Measurements from ENCODE around the gene EFS. TPM values are rescaled to one million over a fixed set of nuclear protein-coding genes. Genes with fewer than 3 reads are reported as not detected.

The EFS gene
- total and polyA plus RNA-seq, 10 of the 15 experiments (the other 5 are each of a cell fraction or from before 2014, with no cell fraction given) = 0.08 TPM; not detected in 9

DNA sequence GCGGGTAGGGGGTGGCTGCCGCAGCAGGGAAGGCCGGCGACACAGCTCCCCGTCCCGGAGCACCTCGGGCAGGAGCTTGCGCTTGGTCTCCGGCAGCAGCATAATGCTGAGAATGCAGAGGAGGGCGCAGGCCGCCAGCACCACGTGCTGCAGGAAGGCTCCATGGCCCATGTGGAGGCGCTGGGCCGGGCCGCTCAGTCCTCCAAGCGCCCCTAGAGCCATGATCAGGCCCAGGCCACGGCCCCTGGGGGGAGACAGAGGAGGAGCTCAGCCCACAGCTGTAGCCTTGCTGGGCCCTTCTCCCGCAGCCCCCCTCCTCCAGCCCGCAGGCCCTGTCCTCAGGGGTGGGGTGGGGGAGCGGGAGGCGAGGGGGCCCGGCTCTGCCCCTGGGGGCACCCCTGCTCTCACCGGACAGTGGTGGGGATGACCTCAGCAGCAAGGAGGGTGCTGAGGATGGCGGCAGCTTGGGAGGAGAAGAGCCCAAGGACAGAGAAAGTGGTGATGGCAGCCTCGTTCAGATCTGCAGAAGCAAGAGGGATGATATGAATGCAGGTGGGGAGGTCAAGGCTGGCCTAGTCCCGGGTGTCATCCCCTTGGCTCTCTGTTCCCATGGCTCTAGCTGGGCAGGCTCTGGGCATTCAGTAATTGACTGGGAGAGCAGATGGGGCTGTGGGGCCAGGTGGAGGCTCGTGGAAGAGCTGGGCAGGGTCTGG is 18.1 kb downstream of the EFS start:
- BruUV-seq (replicated peaks) = no TSS peak
- ChIA-PET RAD21 (ENCODE audit: unreplicated experiment) (interaction anchor here (1.4 kb wide), 1 partner anchor 19 kb away, joined by 3 read pairs; no protein-coding TSS in a partner anchor), SMC1A (ENCODE audit: uncharacterized antibody, unreplicated experiment) (no interaction called here), POLR2A (no interaction called here), CTCF (no interaction called here)
- no peaks in the 10 kb centered on the region for H3K36me3 ChIP-seq (ENCODE audit: control insufficient read depth in 2 of 2, insufficient read depth in 2 of 2, low read length in 1 of 2)
- FAIRE-seq (no peak), DNase-seq (ENCODE audit: low read depth, low spot score) (no peak), ATAC-seq (no peak)
- WGBS (ENCODE audit: insufficient coverage, insufficient replicate concordance, low lambda C conversion rate, missing lambda C conversion rate) = 47% methylated on average over 26 of the region's 27 CpGs
- in situ Hi-C loops (cut with MboI) (no loop called here), intact Hi-C loops (cut with micrococcal nuclease; ENCODE audit: unreplicated experiment) (no loop called here)
- no peak overlapping the region for H3K4me2 ChIP-seq (ENCODE audit: control insufficient read depth, insufficient read depth)
- H3K9me3 ChIP-seq (replicated peaks; ENCODE audit: control insufficient read depth, insufficient read depth, low read length) = no peaks in the 10 kb centered on the region
- no peak overlapping the region for H3K4me3 ChIP-seq
- H3K9ac ChIP-seq (ENCODE audit: control insufficient read depth, insufficient read depth, low read length) = no peak overlapping the region
- H3K79me2 ChIP-seq (ENCODE audit: control insufficient read depth, insufficient read depth, low read length) = no peaks in the 10 kb centered on the region
- no peaks in the 10 kb centered on the region for H4K20me1 ChIP-seq (ENCODE audit: control insufficient read depth, insufficient read depth)
- H3K27me3 ChIP-seq (replicated peaks in 1 of 2; ENCODE audit: control insufficient read depth in 2 of 2, insufficient read depth in 2 of 2, low read length in 1 of 2) = peaks cover 1 to 4% of the 10 kb centered on the region in 2 experiments
- H3K4me1 ChIP-seq (ENCODE audit: control insufficient read depth, insufficient read depth, low read length) = no peaks in the 10 kb centered on the region
- no peak overlapping the region for H3K27ac ChIP-seq (ENCODE audit: control insufficient read depth, insufficient read depth)
- no peak overlapping the region for H2AFZ ChIP-seq (ENCODE audit: control insufficient read depth, low read depth, low read length)
- no peak for TF ChIP-seq CREB1 (IDR thresholded peaks at IDR 0.05; ENCODE audit: low read depth)
- no peak for TF ChIP-seq KDM1A (IDR thresholded peaks at IDR 0.05; ENCODE audit: borderline replicate concordance)
- TF ChIP-seq GATAD2B (conservative IDR thresholded peaks at IDR 0.05; ENCODE audit: low read depth) = no peak
- TF ChIP-seq, protein P1, sequence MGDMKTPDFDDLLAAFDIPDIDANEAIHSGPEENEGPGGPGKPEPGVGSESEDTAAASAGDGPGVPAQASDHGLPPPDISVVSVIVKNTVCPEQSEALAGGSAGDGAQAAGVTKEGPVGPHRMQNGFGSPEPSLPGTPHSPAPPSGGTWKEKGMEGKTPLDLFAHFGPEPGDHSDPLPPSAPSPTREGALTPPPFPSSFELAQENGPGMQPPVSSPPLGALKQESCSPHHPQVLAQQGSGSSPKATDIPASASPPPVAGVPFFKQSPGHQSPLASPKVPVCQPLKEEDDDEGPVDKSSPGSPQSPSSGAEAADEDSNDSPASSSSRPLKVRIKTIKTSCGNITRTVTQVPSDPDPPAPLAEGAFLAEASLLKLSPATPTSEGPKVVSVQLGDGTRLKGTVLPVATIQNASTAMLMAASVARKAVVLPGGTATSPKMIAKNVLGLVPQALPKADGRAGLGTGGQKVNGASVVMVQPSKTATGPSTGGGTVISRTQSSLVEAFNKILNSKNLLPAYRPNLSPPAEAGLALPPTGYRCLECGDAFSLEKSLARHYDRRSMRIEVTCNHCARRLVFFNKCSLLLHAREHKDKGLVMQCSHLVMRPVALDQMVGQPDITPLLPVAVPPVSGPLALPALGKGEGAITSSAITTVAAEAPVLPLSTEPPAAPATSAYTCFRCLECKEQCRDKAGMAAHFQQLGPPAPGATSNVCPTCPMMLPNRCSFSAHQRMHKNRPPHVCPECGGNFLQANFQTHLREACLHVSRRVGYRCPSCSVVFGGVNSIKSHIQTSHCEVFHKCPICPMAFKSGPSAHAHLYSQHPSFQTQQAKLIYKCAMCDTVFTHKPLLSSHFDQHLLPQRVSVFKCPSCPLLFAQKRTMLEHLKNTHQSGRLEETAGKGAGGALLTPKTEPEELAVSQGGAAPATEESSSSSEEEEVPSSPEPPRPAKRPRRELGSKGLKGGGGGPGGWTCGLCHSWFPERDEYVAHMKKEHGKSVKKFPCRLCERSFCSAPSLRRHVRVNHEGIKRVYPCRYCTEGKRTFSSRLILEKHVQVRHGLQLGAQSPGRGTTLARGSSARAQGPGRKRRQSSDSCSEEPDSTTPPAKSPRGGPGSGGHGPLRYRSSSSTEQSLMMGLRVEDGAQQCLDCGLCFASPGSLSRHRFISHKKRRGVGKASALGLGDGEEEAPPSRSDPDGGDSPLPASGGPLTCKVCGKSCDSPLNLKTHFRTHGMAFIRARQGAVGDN (IDR thresholded peaks at IDR 0.05) = no peak
- TF ChIP-seq ZZZ3 (IDR thresholded peaks at IDR 0.05; ENCODE audit: control insufficient read depth, insufficient read length, low read depth) = no peak
- TF ChIP-seq FOXM1 (IDR thresholded peaks at IDR 0.05; ENCODE audit: low read depth, low read length) = no peak
- no peak for TF ChIP-seq BACH1 (IDR thresholded peaks at IDR 0.05; ENCODE audit: borderline replicate concordance)
- TF ChIP-seq, protein P2, sequence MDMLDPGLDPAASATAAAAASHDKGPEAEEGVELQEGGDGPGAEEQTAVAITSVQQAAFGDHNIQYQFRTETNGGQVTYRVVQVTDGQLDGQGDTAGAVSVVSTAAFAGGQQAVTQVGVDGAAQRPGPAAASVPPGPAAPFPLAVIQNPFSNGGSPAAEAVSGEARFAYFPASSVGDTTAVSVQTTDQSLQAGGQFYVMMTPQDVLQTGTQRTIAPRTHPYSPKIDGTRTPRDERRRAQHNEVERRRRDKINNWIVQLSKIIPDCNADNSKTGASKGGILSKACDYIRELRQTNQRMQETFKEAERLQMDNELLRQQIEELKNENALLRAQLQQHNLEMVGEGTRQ (IDR thresholded peaks at IDR 0.05; ENCODE audit: borderline replicate concordance, low read depth, low read length) = no peak
- TF ChIP-seq MYB (IDR thresholded peaks at IDR 0.05; ENCODE audit: borderline replicate concordance, low read depth, low read length) = no peak
- no peak for TF ChIP-seq ETV6 (conservative IDR thresholded peaks at IDR 0.05 in 1 of 2, IDR thresholded peaks at IDR 0.05 in 1 of 2; ENCODE audit: borderline replicate concordance in 1 of 2, low read depth in 1 of 2)
- no peak for TF ChIP-seq NFYB (IDR thresholded peaks at IDR 0.05; ENCODE audit: insufficient read depth, low read depth, low read length)
- TF ChIP-seq BHLHE40 (IDR thresholded peaks at IDR 0.05; ENCODE audit: borderline replicate concordance in 1 of 2, low read depth in 2 of 2, low read length in 1 of 2) = no peak
- no peak for TF ChIP-seq JUND (IDR thresholded peaks at IDR 0.05; ENCODE audit: low read depth, low read length)
- no peak for TF ChIP-seq ZNF217 (IDR thresholded peaks at IDR 0.05)
- TF ChIP-seq, protein P3, sequence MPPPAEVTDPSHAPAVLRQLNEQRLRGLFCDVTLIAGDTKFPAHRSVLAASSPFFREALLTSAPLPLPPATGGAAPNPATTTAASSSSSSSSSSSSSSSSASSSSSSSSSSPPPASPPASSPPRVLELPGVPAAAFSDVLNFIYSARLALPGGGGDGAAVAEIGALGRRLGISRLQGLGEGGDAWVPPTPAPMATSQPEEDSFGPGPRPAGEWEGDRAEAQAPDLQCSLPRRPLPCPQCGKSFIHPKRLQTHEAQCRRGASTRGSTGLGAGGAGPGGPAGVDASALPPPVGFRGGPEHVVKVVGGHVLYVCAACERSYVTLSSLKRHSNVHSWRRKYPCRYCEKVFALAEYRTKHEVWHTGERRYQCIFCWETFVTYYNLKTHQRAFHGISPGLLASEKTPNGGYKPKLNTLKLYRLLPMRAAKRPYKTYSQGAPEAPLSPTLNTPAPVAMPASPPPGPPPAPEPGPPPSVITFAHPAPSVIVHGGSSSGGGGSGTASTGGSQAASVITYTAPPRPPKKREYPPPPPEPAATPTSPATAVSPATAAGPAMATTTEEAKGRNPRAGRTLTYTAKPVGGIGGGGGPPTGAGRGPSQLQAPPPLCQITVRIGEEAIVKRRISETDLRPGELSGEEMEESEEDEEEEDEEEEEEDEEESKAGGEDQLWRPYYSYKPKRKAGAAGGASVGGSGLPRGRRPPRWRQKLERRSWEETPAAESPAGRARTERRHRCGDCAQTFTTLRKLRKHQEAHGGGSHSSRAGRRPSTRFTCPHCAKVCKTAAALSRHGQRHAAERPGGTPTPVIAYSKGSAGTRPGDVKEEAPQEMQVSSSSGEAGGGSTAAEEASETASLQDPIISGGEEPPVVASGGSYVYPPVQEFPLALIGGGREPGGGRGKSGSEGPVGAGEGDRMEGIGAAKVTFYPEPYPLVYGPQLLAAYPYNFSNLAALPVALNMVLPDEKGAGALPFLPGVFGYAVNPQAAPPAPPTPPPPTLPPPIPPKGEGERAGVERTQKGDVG (CRISPR knock-in tag; IDR thresholded peaks at IDR 0.05) = no peak
- TF ChIP-seq HDAC2 (IDR thresholded peaks at IDR 0.05) = no peak
- TF ChIP-seq YBX1 (IDR thresholded peaks at IDR 0.05) = no peak
